NCI-H1105 (cell line): ENCODE measurements around the gene SETD6.

Experiments
- DNase-seq: peaks from one replicate; lab custom pipeline; 2025; lab: John Stamatoyannopoulos, UW

SETD6 gene

GRCh38 chr16:58493756-58494431, 21.4 kb upstream of the SETD6 start:
- DNase-seq = no peak

- DNase-seq = peak; percentile 77
These were observed 20.3 kb upstream of the SETD6 start for GRCh38 chr16:58494981-58495520.

- no peak for DNase-seq
These were observed 19.6 kb upstream of the SETD6 start for GRCh38 chr16:58495521-58496331.

GRCh38 chr16:58497468-58497867, 17.8 kb upstream of the SETD6 start:
- no peak for DNase-seq

- DNase-seq = no peak
These were observed 17.4 kb upstream of the SETD6 start for GRCh38 chr16:58497935-58498334.

- no peak for DNase-seq
These were observed 16.8 kb upstream of the SETD6 start for GRCh38 chr16:58498341-58499091.

- no peak for DNase-seq
These were observed 16.2 kb upstream of the SETD6 start for GRCh38 chr16:58499092-58499511.

GRCh38 chr16:58499615-58500351, 15.5 kb upstream of the SETD6 start, which contains the start of gene NDRG4:
NDRG4 (plus strand) TSS chr16:58500143; CDS start chr16:58500249, 106 bp downstream.
- peak; percentile 61 for DNase-seq

GRCh38 chr16:58500430-58501241, 14.7 kb upstream of the SETD6 start:
- peak; percentile 11 for DNase-seq

- peak; percentile 41 for DNase-seq
These were observed 13.8 kb upstream of the SETD6 start for GRCh38 chr16:58501242-58502131.

GRCh38 chr16:58502217-58502921, 12.9 kb upstream of the SETD6 start:
- no peak for DNase-seq

- DNase-seq = no peak
These were observed 12.0 kb upstream of the SETD6 start for GRCh38 chr16:58503166-58503862.

- DNase-seq = no peak
These were observed 11.2 kb upstream of the SETD6 start for GRCh38 chr16:58503863-58504688.

- DNase-seq = no peak
These were observed 8.8 kb upstream of the SETD6 start for GRCh38 chr16:58506241-58507194.

- no peak for DNase-seq
These were observed 7.9 kb upstream of the SETD6 start for GRCh38 chr16:58507195-58507962.
